Choroid plexus epithelial cell (primary cell): ENCODE results near the gene ERMP1.
"Not testable (repeated sequence)": the region's sequence is repeated elsewhere in the genome, so short reads cannot be mapped to it uniquely, and the experiment has no call there.

ENCODE experiments used
- DNase-seq: peaks from one replicate; pipeline ENCODE4 v3.0.0-alpha.2; 2010; ENCODE audit warnings: low read depth
- H3K4me3 ChIP-seq: 2 replicates; pipeline ENCODE4 v1.5.1; 2011; ENCODE audit warnings: low read depth, mild to moderate bottlenecking, control low read depth, low read length, moderate library complexity
- CTCF ChIP-seq: conservative IDR thresholded peaks from 2 replicates; pipeline ENCODE4 v1.5.1; 2011; ENCODE audit warnings: low read depth, mild to moderate bottlenecking, control low read depth, inconsistent platforms, low read length, moderate library complexity

ERMP1 gene

GRCh38 chr9:5832538-5833529 is at the start of gene ERMP1:
Gene ERMP1 (minus strand): TSS chr9:5833117. CDS start chr9:5833027, 90 bp downstream.
- peak; percentile 93 for DNase-seq
- peak within 1 kb of the TSS; percentile 82 for H3K4me3 ChIP-seq
- peak; percentile 63 for TF ChIP-seq CTCF

GRCh38 chr9:5882244-5883012 is 49.5 kb upstream of the ERMP1 start:
- DNase-seq = not testable (repeated sequence)

GRCh38 chr9:5879419-5880181 is 46.7 kb upstream of the ERMP1 start:
- TF ChIP-seq CTCF = no peak
- peak; percentile 75 for DNase-seq
- H3K4me3 ChIP-seq = no peak overlapping the region

More at GRCh38 chr9:5882244-5883012, 49.5 kb upstream of the ERMP1 start:
- H3K4me3 ChIP-seq = not testable (repeated sequence)

GRCh38 chr9:5876711-5877110 is 43.8 kb upstream of the ERMP1 start:
- no peak overlapping the region for H3K4me3 ChIP-seq
- no peak for TF ChIP-seq CTCF
- DNase-seq = no peak

- TF ChIP-seq CTCF = no peak
Observed at GRCh38 chr9:5876026-5876425, 43.1 kb upstream of the ERMP1 start.

GRCh38 chr9:5874048-5874447 is 41.1 kb upstream of the ERMP1 start:
- no peak for DNase-seq
- no peak overlapping the region for H3K4me3 ChIP-seq
- TF ChIP-seq CTCF = no peak

More at GRCh38 chr9:5876026-5876425, 43.1 kb upstream of the ERMP1 start:
- no peak for DNase-seq
- H3K4me3 ChIP-seq = no peak overlapping the region
